LNCAP (cell line): ENCODE results near the gene NHSL1.

Source experiments
- TF ChIP-seq, protein P1 (sequence below): fragments of 450-650 bp; IDR thresholded peaks from 2 replicates; pipeline ENCODE4 v1.5.1; 2017; ENCODE audit warnings: mild to moderate bottlenecking

Gene NHSL1

DNA sequence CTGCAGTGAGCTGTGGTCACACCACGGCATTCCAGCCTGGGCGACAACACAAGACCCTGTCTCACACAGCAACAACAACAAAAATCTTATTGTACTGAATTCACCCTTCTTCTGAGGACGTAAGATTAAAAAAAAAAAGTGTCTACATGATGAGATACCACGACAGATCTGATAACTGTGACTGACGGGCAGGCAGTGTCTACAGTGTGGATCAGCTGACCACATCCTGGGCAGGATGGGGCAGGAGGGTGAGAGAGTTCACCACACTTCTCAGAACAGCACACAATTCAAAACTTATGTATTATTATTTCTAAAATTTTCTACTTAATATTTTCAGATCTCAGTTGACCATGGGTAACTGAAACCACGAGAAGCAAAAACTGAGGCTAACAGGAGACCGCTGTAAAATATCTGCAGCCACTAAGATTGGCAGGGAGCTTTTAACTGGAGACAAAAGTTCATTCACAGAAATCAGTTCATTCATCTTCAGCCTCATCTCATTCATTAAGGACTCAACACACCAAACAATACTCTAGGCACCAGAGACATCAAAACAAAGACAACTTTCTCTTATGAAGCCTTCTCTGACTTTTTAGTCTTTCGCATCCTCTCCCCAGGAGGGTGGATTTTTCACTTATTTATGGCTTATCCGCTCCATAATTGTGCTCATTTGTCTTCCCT lies 15.7 kb upstream of the NHSL1 start:
- TF ChIP-seq, protein P1, sequence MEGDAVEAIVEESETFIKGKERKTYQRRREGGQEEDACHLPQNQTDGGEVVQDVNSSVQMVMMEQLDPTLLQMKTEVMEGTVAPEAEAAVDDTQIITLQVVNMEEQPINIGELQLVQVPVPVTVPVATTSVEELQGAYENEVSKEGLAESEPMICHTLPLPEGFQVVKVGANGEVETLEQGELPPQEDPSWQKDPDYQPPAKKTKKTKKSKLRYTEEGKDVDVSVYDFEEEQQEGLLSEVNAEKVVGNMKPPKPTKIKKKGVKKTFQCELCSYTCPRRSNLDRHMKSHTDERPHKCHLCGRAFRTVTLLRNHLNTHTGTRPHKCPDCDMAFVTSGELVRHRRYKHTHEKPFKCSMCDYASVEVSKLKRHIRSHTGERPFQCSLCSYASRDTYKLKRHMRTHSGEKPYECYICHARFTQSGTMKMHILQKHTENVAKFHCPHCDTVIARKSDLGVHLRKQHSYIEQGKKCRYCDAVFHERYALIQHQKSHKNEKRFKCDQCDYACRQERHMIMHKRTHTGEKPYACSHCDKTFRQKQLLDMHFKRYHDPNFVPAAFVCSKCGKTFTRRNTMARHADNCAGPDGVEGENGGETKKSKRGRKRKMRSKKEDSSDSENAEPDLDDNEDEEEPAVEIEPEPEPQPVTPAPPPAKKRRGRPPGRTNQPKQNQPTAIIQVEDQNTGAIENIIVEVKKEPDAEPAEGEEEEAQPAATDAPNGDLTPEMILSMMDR, result no peak

DNA sequence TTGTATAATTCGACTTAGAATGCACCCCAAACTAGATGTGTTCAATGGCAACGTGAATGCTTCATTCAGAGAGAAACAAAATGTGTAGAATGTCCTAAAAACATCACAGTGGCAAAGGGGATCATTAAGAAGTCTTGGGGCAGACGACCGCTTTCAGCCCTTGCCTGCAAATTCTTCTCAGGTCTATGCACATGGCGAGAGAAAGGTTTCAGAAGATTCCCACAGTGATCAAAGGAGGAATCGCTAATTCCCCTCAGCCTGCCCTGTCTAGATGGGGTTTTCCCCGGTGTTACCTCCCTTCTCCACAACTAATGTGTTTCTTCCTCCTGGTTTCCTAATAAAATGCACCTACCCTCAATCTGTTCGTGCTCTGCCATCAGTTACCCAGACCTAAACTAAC lies 13.3 kb upstream of the NHSL1 start:
- TF ChIP-seq, protein P1, result no peak

DNA sequence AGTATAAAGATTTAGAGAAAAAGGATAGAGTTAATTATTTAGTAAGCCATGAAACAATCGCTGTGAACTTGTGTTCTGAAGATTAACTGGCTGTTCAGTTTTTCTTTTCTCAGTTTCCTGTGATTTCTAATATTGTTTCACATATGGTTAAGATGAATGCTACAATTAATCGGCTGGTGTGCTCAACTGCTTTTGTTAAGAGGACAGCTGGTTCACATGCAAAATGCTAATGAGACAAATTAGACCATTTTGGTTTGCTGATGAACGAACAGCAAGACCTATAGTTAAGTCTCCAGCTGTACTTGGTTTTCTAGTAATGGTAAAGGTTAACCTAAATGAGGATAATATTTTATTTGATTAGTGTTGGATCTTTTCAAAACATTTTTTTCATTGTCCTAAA lies 10.8 kb upstream of the NHSL1 start:
- TF ChIP-seq, protein P1, result no peak

DNA sequence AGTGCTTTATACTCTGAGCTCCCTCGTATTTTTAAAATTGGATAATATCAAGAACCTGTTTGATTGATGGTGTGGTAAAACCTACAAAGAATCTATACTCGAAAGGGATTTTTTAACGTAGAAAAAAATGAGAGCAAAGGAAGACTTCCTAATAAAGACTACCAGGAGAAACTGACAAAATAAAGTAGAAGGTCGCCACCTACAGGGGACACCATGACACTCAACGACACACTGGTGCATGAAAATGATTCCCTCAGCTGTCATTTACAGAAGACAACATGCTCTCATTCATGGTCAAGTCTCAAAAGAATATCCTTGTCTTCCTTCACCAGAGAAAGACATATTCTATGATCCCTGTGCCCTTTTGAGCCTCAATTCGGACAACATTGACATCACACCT lies 10.1 kb upstream of the NHSL1 start:
- TF ChIP-seq, protein P1, result peak; percentile 60

DNA sequence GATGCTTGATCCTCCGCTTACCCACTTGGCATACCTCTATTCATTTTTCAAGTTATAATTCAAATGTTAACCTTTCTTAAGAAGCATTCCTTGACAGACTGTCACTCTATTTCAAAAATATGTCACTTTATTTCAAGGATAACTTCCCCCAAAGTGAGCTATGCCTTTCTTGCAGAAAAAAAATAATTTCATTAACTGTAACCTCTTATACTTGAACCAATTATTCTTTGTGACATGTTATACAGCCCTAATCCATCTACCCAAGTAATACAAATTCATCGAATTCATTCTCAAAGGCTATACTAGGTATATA lies 9.3 kb upstream of the NHSL1 start:
- TF ChIP-seq, protein P1, result no peak

DNA sequence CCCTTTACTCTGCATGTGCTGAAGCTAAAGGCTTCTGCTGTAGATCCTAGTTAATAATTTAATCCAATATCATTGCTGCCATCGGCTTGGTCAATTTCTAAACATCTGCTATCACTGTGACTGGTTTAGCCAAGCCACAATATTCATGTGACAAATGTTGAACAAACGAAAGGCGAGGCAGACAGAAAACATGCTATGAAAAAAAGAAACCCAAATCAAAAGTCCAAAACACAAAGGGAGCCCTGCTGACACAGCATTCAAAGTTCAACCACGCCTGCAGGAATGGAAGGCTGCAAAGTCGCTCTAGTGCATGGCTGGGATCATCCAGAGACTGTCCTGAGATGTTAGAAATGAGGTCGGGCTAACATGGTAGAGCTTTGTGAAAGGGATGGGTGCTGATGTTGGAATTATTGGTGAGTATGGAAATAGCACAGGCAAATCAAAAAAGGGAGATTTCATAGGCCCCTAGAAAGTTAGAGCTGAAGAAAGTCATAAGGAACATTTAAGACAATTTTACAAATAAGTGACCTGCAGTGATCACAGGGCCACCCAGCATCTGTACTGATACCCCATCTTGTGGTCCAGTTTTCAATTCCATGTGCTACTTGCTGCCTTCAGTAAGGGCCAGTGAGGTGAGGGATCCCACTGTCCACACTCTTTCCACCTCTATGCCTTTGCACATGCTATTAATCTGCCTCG lies 8.8 kb upstream of the NHSL1 start:
- TF ChIP-seq, protein P1, result no peak

DNA sequence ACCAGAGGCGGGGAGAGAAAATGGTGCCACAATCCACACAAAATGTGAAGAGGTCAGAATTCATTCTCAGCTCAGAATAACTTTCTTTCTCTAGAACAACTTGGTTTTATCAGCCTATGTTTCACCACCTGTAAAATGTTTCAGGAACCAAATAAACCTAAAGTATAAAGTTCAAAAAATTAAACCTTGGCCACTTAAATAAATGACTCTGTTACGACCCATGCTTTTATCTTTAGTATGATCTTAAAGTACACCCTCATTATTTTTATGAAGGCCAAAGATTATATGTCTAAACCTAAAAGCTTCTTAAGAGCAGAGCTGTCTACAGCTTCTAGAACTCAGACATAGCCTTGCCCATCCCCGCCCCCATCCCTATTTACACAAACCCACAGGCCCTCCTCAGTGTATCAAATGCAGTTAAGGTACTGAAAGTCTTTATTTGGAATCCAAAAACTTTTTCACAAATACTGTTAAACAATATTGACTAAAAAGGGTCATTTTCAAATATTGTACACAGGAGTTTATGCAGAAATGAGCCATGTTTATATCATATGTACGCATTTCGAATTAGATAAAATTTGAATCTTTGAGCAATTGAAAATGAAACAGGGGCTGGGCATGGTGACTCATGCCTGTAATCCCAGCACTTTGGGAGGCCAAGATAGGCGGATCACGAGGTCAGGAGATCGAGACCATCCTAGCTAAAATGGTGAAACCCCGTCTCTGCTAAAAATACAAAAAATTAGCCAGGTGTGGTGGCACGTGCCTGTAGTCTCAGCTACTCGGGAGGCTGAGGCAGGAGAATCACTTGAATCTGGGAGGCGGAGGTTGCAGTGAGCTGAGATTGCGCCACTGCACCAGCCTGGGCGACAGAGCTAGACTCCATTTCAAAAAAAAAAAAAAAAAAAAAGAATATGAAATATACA lies 5.7 kb upstream of the NHSL1 start:
- TF ChIP-seq, protein P1, result no peak
